GM23338 (cell line): Measurements from ENCODE around the gene PGLYRP1. TPM values are rescaled to one million over a fixed set of nuclear protein-coding genes. Genes with fewer than 3 reads are reported as not detected.
A peak's percentile ranks its signal among the peaks of the same experiment; 100 is the strongest.

Experiments used
- ATAC-seq: fragments of 200-7000 bp; cut with Tn5 transposase; 3 replicates; pipeline ENCODE4 v1.9.1; 2020
- DNase-seq: peaks from one replicate; pipeline ENCODE4 v3.0.0-alpha.2; 2015; ENCODE audit warnings: low spot score
- H2AFZ ChIP-seq: fragments of 200-600 bp; sonication (generic); 2 replicates; pipeline ENCODE4 v1.8.0; 2016; ENCODE audit warnings: antibody characterized with exemption, mild to moderate bottlenecking, moderate library complexity
- H3F3A ChIP-seq: fragments of 200-600 bp; sonication (generic); replicated peaks from 2 replicates; pipeline ENCODE4 v1.8.0; 2017; ENCODE audit warnings: antibody characterized with exemption, mixed run types, low read depth
- H3K27ac ChIP-seq: fragments of 200-600 bp; sonication (generic); 2 replicates; pipeline ENCODE4 v1.6.1; 2016; ENCODE audit warnings: low read depth
- H3K27me3 ChIP-seq: fragments of 200-600 bp; sonication (generic); 2 replicates; pipeline ENCODE4 v1.8.0; 2016; ENCODE audit warnings: mild to moderate bottlenecking, mixed run types, moderate library complexity; ENCODE audit not compliant: insufficient read depth
- H3K36me3 ChIP-seq: fragments of 200-600 bp; sonication (generic); 2 replicates; pipeline ENCODE4 v1.8.0; 2016; ENCODE audit warnings: mild to moderate bottlenecking; ENCODE audit not compliant: insufficient read depth
- H3K4me1 ChIP-seq: fragments of 200-600 bp; sonication (generic); 2 replicates; pipeline ENCODE4 v1.8.0; 2016; ENCODE audit warnings: mild to moderate bottlenecking, moderate library complexity; ENCODE audit not compliant: insufficient read depth
- H3K4me2 ChIP-seq: fragments of 200-600 bp; sonication (generic); 2 replicates; pipeline ENCODE4 v1.7.1; 2017; ENCODE audit warnings: mixed run types
- H3K4me3 ChIP-seq: fragments of 200-600 bp; sonication (generic); 2 replicates; pipeline ENCODE4 v1.6.1; 2016; ENCODE audit warnings: mixed run types
- H3K79me2 ChIP-seq: fragments of 200-600 bp; sonication (generic); replicated peaks from 2 replicates; pipeline ENCODE4 v1.8.0; 2017; ENCODE audit warnings: mild to moderate bottlenecking; ENCODE audit not compliant: insufficient read depth
- H3K9me2 ChIP-seq: fragments of 200-600 bp; sonication (generic); 2 replicates; pipeline ENCODE4 v1.8.0; 2017; ENCODE audit not compliant: insufficient read depth
- H4K20me1 ChIP-seq: fragments of 200-600 bp; sonication (generic); replicated peaks from 2 replicates; pipeline ENCODE4 v1.8.0; 2017; ENCODE audit warnings: mild to moderate bottlenecking; ENCODE audit not compliant: insufficient read depth
- H3K27ac Mint-ChIP-seq: 2 replicates; pipeline ENCODE4 v1.8.0; 2020; ENCODE audit warnings: inconsistent platforms, mild to moderate bottlenecking, moderate library complexity, mixed read lengths
- H3K27me3 Mint-ChIP-seq: 3 replicates; pipeline ENCODE4 v1.8.0; 2022; ENCODE audit warnings: low read depth, mild to moderate bottlenecking, moderate library complexity, mixed read lengths, inconsistent platforms; ENCODE audit not compliant: insufficient read depth, poor library complexity
- H3K36me3 Mint-ChIP-seq: 3 replicates; pipeline ENCODE4 v1.8.0; 2021; ENCODE audit warnings: low read depth, mild to moderate bottlenecking, inconsistent platforms, moderate library complexity, mixed read lengths
- H3K4me1 Mint-ChIP-seq: 3 replicates; pipeline ENCODE4 v1.8.0; 2020; ENCODE audit warnings: mild to moderate bottlenecking, inconsistent platforms, mixed read lengths
- H3K4me3 Mint-ChIP-seq: 3 replicates; pipeline ENCODE4 v1.8.0; 2021; ENCODE audit warnings: moderate library complexity, mild to moderate bottlenecking, inconsistent platforms, mixed read lengths
- H3K9me3 Mint-ChIP-seq: 3 replicates; pipeline ENCODE4 v1.8.0; 2020; ENCODE audit warnings: moderate library complexity, mild to moderate bottlenecking, inconsistent platforms, mixed read lengths
- CREB1 ChIP-seq: fragments of 250-450 bp; sonication (Bioruptor Pico); IDR thresholded peaks from 2 replicates; pipeline ENCODE4 v1.5.0; 2020; ENCODE audit warnings: low read depth, mild to moderate bottlenecking, moderate library complexity
- CTCF ChIP-seq, 2 experiments: fragments of 200-600 bp in 1 of 2; sonication (generic) in 1 of 2; conservative IDR thresholded peaks; 2 replicates each; pipeline versions ENCODE4 v1.5.1 to v1.6.1; 2016 to 2017; ENCODE audit warnings: antibody characterized with exemption in 2 of 2, low read depth in 2 of 2, mild to moderate bottlenecking in 2 of 2, moderate library complexity in 1 of 2
- EZH2 ChIP-seq: fragments of 200-600 bp; sonication (generic); IDR thresholded peaks from one replicate; pipeline ENCODE4 v1.8.0; 2017; ENCODE audit warnings: antibody characterized with exemption, mild to moderate bottlenecking, low read depth; ENCODE audit not compliant: unreplicated experiment
- JUNB ChIP-seq: IDR thresholded peaks from one replicate; pipeline ENCODE4 v1.6.1; 2016; ENCODE audit warnings: antibody characterized with exemption; ENCODE audit not compliant: unreplicated experiment
- STAT1 ChIP-seq: IDR thresholded peaks from one replicate; pipeline ENCODE4 v1.6.1; 2016; ENCODE audit warnings: antibody characterized with exemption; ENCODE audit not compliant: unreplicated experiment
- ZNF114 ChIP-seq: fragments of 250-450 bp; sonication (Bioruptor Pico); IDR thresholded peaks from 2 replicates; pipeline ENCODE4 v1.5.0; 2020; ENCODE audit warnings: mild to moderate bottlenecking, moderate library complexity
- ZNF331 ChIP-seq: fragments of 250-450 bp; sonication (Bioruptor Pico); IDR thresholded peaks from 2 replicates; pipeline ENCODE4 v1.5.0; 2020; ENCODE audit warnings: low read depth, mild to moderate bottlenecking, moderate library complexity
- polyA plus RNA-seq: library from polyadenylated mRNA; unstranded; fragments of >200 nt; fragmentation: Nextera tagmentation; extraction: Ambion mirVana; gene quantifications from 2 replicates; pipeline ENCODE4 v1.2.1, GENCODE V29; 2016
- total RNA-seq: library from RNA; depleted of rRNA; stranded (reverse); fragments of >200 nt; shearing (Covaris generic); gene quantifications from 2 replicates; pipeline ENCODE4 v1.2.3, GENCODE V29; 2014
- TF ChIP-seq, protein P1 (sequence below): IDR thresholded peaks from one replicate; pipeline ENCODE4 v1.6.1; 2018; ENCODE audit warnings: antibody characterized with exemption; ENCODE audit not compliant: unreplicated experiment

Gene PGLYRP1
- total and polyA plus RNA-seq, 2 experiments from 2014 or later: not detected

DNA sequence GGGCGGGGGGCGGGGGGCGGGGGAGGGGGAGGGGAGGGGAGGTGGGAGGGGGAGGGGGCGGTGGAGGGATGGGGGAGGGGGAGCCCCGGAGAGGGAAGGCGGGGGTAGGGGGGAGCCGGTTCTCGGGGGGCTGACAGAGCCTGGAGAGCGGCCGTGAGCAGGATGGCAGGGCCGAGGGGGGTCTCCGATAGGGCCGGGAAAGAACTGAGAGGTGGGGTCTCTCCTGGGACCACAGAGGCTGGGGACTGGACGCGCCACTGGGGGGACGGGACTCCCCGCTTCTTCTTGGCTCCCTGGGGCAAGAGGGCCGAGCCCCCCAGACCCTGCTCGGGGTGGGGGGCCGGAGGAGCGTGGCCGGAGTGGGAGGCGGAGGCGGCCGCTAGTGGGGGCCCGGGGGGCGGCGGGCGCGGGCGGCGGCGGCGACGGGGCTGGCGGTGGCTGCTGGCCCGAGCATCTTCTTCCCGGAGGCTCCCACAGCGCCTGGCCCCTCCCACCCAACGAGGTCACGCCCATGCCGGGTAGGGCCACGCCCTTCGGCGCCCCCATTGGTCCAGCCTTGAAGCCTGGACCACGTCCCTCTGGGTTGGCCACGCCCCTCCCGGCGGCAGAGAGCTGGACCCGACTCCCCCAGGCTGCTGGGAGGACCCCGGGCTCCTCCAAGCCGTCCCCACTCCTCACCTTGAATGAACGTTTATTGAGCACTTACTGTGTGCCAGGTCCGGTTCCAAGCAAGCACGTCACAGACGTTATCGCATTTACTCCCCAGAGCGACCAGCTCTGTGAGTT lies 49.1 kb downstream of the PGLYRP1 start, which contains the start of gene NOVA2:
Gene NOVA2 (minus strand): TSS at position 313 of the 786 bp plus-strand sequence. CDS start 514 bp downstream, outside the sequence.
- no peaks in the 10 kb centered on the region for H3K36me3 Mint-ChIP-seq
- no peaks in the 10 kb centered on the region for H3K9me3 Mint-ChIP-seq
- peak within 1 kb of the TSS; percentile 67 for H3K4me3 Mint-ChIP-seq
- H2AFZ ChIP-seq: peak within 1 kb of the TSS; percentile 86
- 0 out of 2 replicates have a peak, but pooled peaks cover 2% of the 10 kb centered on the region for H3K27me3 ChIP-seq
- H3K4me1 Mint-ChIP-seq: peaks cover 20% of the 10 kb centered on the region
- peak within 1 kb of the TSS; percentile 72 for H3K4me3 ChIP-seq
- H3K27me3 Mint-ChIP-seq: peaks cover 16% of the 10 kb centered on the region
- H3K27ac ChIP-seq: no peak within 1 kb of the TSS
- ATAC-seq (peak; percentile 95), DNase-seq (peak; percentile 96)
- peaks cover 3% of the 10 kb centered on the region; the same call in 1 of the 2 replicates for H3K4me1 ChIP-seq
- peak within 1 kb of the TSS; percentile 83 for H3K4me2 ChIP-seq
- H3F3A ChIP-seq: 0 out of 2 replicates have a peak, but pooled peaks cover 2% of the 10 kb centered on the region
- H4K20me1 ChIP-seq: no peaks in the 10 kb centered on the region; the same call in 1 of the 2 replicates
- H3K9me2 ChIP-seq: no peaks in the 10 kb centered on the region
- no peaks in the 10 kb centered on the region for H3K36me3 ChIP-seq
- H3K79me2 ChIP-seq: no peaks in the 10 kb centered on the region
- H3K27ac Mint-ChIP-seq: no peak within 1 kb of the TSS
- TF ChIP-seq CTCF (conservative IDR thresholded peaks at IDR 0.05; ENCODE audit: low read depth in 2 of 2): peak in 1 of 2 experiments; percentile 12; a peak in 1 of 4 replicates
- TF ChIP-seq STAT1: no peak
- no peak for TF ChIP-seq JUNB

DNA sequence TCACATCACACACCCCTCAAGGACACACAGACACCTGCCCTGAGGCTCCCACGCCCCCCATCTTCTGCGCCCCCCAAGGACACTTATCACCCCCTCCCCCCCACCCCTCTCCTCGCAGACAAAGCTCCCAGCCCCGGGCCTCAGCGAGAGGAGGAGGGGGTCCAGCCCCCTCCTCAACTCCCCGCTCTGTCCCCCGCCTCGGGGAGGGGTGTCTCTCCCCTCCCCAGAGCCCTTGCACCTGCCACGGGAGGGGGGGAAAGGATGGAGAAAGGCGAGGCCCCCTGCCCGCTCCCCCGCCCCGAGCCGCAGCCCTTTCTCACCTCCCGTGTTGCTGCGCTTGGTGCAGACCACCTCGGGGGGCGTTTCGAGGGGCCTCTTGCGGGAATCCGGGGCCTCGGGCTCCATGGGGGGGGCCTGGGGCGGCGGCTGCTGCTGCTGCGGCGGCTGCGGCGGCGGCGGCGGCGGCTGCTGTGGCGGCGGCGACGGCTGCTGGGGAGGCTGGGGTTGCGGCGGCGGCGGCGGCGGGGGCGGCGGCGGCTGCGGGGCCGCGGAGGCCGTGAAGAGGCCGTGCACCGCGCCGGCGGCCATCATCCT lies 49.8 kb downstream of the PGLYRP1 start:
- Histone ChIP-seq H3K4me1 (peaks cover 3% of the 10 kb centered on the region; the same call in 1 of the 2 replicates), H3F3A (0 out of 2 replicates have a peak, but pooled peaks cover 2% of the 10 kb centered on the region), H3K4me2 (peak overlapping the region; percentile 78), H2AFZ (no peak overlapping the region), H3K4me3 (peak overlapping the region; percentile 59), H3K9me2 (no peaks in the 10 kb centered on the region), H3K36me3 (no peaks in the 10 kb centered on the region), H3K27ac (no peak overlapping the region), H3K79me2 (no peaks in the 10 kb centered on the region), H4K20me1 (peaks cover 2% of the 10 kb centered on the region), H3K27me3 (0 out of 2 replicates have a peak, but pooled peaks cover 2% of the 10 kb centered on the region)
- peaks cover 23% of the 10 kb centered on the region for H3K4me1 Mint-ChIP-seq
- no peaks in the 10 kb centered on the region for H3K9me3 Mint-ChIP-seq
- no peak for TF ChIP-seq ZNF114 (CRISPR knock-in tag)
- no peak for TF ChIP-seq STAT1
- no peak for TF ChIP-seq CREB1 (CRISPR knock-in tag)
- TF ChIP-seq ZNF331 (CRISPR knock-in tag): no peak
- no peak for TF ChIP-seq EZH2
- TF ChIP-seq, protein P1, sequence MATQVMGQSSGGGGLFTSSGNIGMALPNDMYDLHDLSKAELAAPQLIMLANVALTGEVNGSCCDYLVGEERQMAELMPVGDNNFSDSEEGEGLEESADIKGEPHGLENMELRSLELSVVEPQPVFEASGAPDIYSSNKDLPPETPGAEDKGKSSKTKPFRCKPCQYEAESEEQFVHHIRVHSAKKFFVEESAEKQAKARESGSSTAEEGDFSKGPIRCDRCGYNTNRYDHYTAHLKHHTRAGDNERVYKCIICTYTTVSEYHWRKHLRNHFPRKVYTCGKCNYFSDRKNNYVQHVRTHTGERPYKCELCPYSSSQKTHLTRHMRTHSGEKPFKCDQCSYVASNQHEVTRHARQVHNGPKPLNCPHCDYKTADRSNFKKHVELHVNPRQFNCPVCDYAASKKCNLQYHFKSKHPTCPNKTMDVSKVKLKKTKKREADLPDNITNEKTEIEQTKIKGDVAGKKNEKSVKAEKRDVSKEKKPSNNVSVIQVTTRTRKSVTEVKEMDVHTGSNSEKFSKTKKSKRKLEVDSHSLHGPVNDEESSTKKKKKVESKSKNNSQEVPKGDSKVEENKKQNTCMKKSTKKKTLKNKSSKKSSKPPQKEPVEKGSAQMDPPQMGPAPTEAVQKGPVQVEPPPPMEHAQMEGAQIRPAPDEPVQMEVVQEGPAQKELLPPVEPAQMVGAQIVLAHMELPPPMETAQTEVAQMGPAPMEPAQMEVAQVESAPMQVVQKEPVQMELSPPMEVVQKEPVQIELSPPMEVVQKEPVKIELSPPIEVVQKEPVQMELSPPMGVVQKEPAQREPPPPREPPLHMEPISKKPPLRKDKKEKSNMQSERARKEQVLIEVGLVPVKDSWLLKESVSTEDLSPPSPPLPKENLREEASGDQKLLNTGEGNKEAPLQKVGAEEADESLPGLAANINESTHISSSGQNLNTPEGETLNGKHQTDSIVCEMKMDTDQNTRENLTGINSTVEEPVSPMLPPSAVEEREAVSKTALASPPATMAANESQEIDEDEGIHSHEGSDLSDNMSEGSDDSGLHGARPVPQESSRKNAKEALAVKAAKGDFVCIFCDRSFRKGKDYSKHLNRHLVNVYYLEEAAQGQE: no peak
- no peak for DNase-seq
- H3K27me3 Mint-ChIP-seq: peaks cover 17% of the 10 kb centered on the region
- H3K36me3 Mint-ChIP-seq: no peaks in the 10 kb centered on the region
- H3K4me3 Mint-ChIP-seq: peak overlapping the region; percentile 62
- H3K27ac Mint-ChIP-seq: no peak overlapping the region
- ATAC-seq: no peak
